ACC112 (cell line): ENCODE results near the gene RPL37.

ENCODE experiments used
- H2AFZ ChIP-seq: fragments of 200-600 bp; sonication (generic); one replicate; pipeline ENCODE4 v1.6.0; 2017; ENCODE audit warnings: antibody characterized with exemption, low read length; ENCODE audit not compliant: unreplicated experiment
- H3K27ac ChIP-seq: fragments of 200-600 bp; sonication (generic); 2 replicates; pipeline ENCODE4 v1.5.1; 2014; ENCODE audit warnings: low read depth, mild to moderate bottlenecking, antibody characterized with exemption, low read length, moderate library complexity
- H3K27me3 ChIP-seq: fragments of 200-600 bp; sonication (generic); 2 replicates; pipeline ENCODE4 v1.6.1; 2014; ENCODE audit warnings: mild to moderate bottlenecking, antibody characterized with exemption, low read length, moderate library complexity, mixed read lengths; ENCODE audit not compliant: insufficient read depth
- H3K36me3 ChIP-seq: fragments of 200-600 bp; sonication (generic); 2 replicates; pipeline ENCODE4 v1.6.1; 2016; ENCODE audit warnings: mild to moderate bottlenecking, antibody characterized with exemption, low read length, moderate library complexity, mixed read lengths; ENCODE audit not compliant: insufficient read depth
- H3K4me1 ChIP-seq: fragments of 200-600 bp; sonication (generic); one replicate; pipeline ENCODE4 v1.6.1; 2016; ENCODE audit warnings: low read length, mixed read lengths; ENCODE audit not compliant: insufficient read depth, unreplicated experiment, control insufficient read depth
- H3K4me3 ChIP-seq: fragments of 200-600 bp; sonication (generic); 2 replicates; pipeline ENCODE4 v1.5.1; 2014; ENCODE audit warnings: mild to moderate bottlenecking, low read depth, low read length
- H3K79me2 ChIP-seq: fragments of 200-600 bp; sonication (generic); one replicate; pipeline ENCODE4 v1.6.0; 2016; ENCODE audit warnings: low read length; ENCODE audit not compliant: control insufficient read depth, unreplicated experiment, insufficient read depth

RPL37 gene

GRCh38 chr5:40833712-40834229 lies 1.3 kb downstream of the RPL37 start:
- Histone ChIP-seq H3K79me2 (peaks cover 48% of the 10 kb centered on the region), H2AFZ (no peak overlapping the region), H3K27ac (peak overlapping the region; percentile 95), H3K4me3 (peak overlapping the region; percentile 99), H3K4me1 (peaks cover 37% of the 10 kb centered on the region), H3K27me3 (no peaks in the 10 kb centered on the region), H3K36me3 (peaks cover 56% of the 10 kb centered on the region)

- Histone ChIP-seq H2AFZ (no peak overlapping the region), H3K79me2 (peaks cover 48% of the 10 kb centered on the region), H3K4me3 (peak overlapping the region; percentile 99), H3K27ac (peak overlapping the region; percentile 36), H3K27me3 (no peaks in the 10 kb centered on the region), H3K36me3 (peaks cover 71% of the 10 kb centered on the region), H3K4me1 (peaks cover 37% of the 10 kb centered on the region)
These were observed 2.7 kb downstream of the RPL37 start for GRCh38 chr5:40832345-40832744.

GRCh38 chr5:40831346-40832210 lies 3.4 kb downstream of the RPL37 start:
- Histone ChIP-seq H2AFZ (no peak overlapping the region), H3K4me3 (peak overlapping the region; percentile 99), H3K4me1 (peaks cover 35% of the 10 kb centered on the region), H3K79me2 (peaks cover 48% of the 10 kb centered on the region), H3K27me3 (no peaks in the 10 kb centered on the region), H3K27ac (peak overlapping the region; percentile 36), H3K36me3 (peaks cover 76% of the 10 kb centered on the region)

- H3K27ac ChIP-seq: no peak overlapping the region
- no peaks in the 10 kb centered on the region for H3K27me3 ChIP-seq
- H3K36me3 ChIP-seq: peaks cover 76% of the 10 kb centered on the region
- peaks cover 45% of the 10 kb centered on the region for H3K79me2 ChIP-seq
- no peak overlapping the region for H3K4me3 ChIP-seq
- no peak overlapping the region for H2AFZ ChIP-seq
- peaks cover 28% of the 10 kb centered on the region for H3K4me1 ChIP-seq
These were observed 5.1 kb downstream of the RPL37 start for GRCh38 chr5:40829748-40830533.

- Histone ChIP-seq H3K27ac (0 out of 2 replicates have a peak overlapping the region, but pooled peaks have one; percentile 1), H3K36me3 (peaks cover 68% of the 10 kb centered on the region), H2AFZ (no peak overlapping the region), H3K27me3 (no peaks in the 10 kb centered on the region), H3K79me2 (peaks cover 35% of the 10 kb centered on the region), H3K4me1 (peaks cover 28% of the 10 kb centered on the region), H3K4me3 (no peak overlapping the region)
These were observed 6.0 kb downstream of the RPL37 start for GRCh38 chr5:40828690-40829661.

GRCh38 chr5:40828021-40828631 lies 6.9 kb downstream of the RPL37 start:
- H3K4me3 ChIP-seq: no peak overlapping the region
- H3K27me3 ChIP-seq: no peaks in the 10 kb centered on the region
- peaks cover 26% of the 10 kb centered on the region for H3K79me2 ChIP-seq
- peaks cover 22% of the 10 kb centered on the region for H3K4me1 ChIP-seq
- H3K27ac ChIP-seq: 0 out of 2 replicates have a peak overlapping the region, but pooled peaks have one; percentile 1
- no peak overlapping the region for H2AFZ ChIP-seq
- H3K36me3 ChIP-seq: peaks cover 60% of the 10 kb centered on the region

GRCh38 chr5:40827188-40827977 lies 7.6 kb downstream of the RPL37 start:
- Histone ChIP-seq H2AFZ (no peak overlapping the region), H3K4me1 (peaks cover 15% of the 10 kb centered on the region), H3K4me3 (no peak overlapping the region), H3K27me3 (no peaks in the 10 kb centered on the region), H3K79me2 (peaks cover 19% of the 10 kb centered on the region), H3K36me3 (peaks cover 53% of the 10 kb centered on the region), H3K27ac (no peak overlapping the region)

- H3K79me2 ChIP-seq: peaks cover 12% of the 10 kb centered on the region
- H3K4me3 ChIP-seq: no peak overlapping the region
- peaks cover 45% of the 10 kb centered on the region for H3K36me3 ChIP-seq
- H3K4me1 ChIP-seq: peaks cover 8% of the 10 kb centered on the region
- no peaks in the 10 kb centered on the region for H3K27me3 ChIP-seq
- H3K27ac ChIP-seq: no peak overlapping the region
- H2AFZ ChIP-seq: no peak overlapping the region
These were observed 8.4 kb downstream of the RPL37 start for GRCh38 chr5:40826489-40827187.
